Stimulated activated CD4-positive, alpha-beta T cell treated with anti-CD3 and anti-CD28 coated beads, Interleukin-12 subunit alpha, Interleukin-12 subunit beta, amount 100 ng/mL, for 4 hours (primary cell): ENCODE measurements around the gene MPL.

ENCODE experiments used
- DNase-seq: peaks from one replicate; pipeline ENCODE4 v3.0.0-alpha.2; 2020

The MPL gene

DNA sequence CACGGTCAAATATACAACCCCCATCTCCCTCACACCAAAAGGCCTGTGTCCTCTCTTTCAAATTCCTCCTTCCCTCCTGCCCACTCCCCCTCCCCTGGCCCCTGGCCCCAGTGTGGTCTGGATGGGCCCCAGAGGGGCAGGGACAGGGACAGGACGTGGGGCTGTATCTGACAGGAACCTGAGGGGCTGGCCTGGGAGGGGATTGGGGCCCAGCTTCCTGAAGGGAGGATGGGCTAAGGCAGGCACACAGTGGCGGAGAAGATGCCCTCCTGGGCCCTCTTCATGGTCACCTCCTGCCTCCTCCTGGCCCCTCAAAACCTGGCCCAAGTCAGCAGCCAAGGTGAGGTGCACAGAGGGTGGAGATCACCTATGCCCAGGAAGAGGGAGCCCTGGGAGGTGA lies at the start of gene MPL:
Gene MPL, plus strand, starts transcription at position 231 of the 400 bp plus-strand sequence. Its CDS starts 31 bp downstream, at position 262.
- no peak for DNase-seq

DNA sequence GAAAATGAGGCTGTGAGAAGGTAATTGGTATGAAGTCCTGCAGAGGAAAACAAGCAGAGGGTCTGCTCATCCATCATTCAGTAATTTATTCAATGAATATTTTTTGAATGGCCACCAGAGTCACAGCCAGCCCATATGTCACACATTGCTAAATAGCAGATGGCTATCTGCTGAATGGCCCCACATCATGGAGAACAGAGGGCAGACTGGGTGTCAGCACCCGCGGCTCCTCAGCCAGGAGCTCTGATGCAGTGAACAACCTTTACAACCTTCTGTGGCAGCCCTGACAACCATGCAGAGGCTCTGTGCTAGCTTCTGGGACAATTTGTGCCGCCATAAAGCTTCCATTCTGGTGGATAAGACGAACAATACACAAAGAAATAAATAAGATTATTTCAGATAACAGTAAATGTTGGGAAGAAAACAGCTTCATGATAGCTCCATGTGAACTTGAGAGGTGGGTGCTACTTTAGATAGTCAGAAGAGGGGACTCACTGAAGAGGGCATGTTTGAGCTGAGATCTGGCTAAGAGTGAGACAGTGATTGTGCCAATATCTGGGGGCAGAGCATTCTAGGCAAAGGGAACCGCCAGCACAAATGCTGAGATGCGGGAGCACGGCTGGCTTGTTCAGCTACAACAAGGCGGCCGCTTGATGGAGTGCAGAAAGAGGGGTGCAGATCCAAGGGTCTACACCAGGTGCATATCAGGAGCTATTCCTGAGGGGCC lies 49.4 kb upstream of the MPL start:
- no peak for DNase-seq

DNA sequence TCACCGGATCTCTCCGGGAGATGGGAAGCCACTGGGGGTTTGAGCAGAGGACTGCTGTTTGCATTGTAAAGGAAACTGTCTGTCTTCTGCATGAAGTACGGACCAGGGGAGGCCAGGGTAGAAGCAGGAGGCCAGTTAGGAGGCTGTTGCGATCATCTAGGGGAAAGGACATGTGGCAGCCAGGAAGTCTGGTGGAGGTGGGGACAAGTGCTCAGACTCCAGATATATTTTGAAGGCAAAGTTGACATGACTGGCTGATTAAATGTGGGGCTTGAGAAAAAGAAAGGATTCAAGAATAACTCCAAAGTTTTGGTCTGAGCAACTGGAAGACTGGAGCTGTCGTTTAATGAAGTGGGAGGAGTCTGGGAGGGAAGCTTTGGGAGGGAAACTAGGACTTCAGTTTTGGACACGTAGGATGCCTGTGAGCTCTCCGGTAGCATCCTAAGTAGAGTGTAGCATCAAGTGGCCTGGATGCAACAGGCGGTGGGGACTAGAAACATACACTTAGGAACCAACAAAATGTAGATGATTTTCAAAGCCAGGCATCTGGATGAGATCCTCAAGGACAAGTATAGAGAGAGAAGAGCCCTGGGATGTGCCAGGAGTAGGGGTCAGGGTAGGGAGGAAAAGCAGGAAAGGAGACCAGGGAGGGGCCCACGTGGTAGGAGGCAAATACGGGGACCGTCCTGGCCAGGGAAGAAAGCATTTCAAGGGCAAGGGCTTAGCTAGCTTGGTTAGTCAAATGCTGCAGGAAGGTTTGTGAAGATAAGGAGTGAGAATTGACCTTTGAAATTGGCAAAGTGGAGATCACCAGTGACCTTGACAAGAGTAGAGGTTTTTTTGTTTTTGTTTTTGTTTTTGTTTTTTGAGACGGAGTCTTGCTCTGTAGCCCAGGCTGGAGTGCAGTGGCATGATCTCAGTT lies 48.6 kb upstream of the MPL start:
- no peak for DNase-seq

DNA sequence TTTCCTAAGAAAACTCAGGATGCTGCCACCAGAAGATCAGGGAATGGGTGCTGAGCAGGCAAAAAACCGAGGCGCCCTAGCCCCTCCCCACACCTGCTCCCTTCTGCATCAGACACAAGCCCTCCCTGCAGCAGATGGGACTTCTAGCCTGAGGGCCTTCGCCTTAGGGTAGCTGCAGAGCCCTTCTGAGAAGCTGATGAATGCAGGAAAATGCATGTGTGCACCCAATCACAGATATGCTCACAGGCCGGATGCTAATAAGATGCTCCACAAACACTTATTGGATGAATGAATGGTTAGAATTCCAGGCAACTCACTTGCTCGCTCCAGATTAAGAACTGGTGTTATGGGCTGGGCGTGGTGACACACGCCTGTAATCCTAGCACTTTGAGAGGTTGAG lies 45.4 kb upstream of the MPL start:
- no peak for DNase-seq

DNA sequence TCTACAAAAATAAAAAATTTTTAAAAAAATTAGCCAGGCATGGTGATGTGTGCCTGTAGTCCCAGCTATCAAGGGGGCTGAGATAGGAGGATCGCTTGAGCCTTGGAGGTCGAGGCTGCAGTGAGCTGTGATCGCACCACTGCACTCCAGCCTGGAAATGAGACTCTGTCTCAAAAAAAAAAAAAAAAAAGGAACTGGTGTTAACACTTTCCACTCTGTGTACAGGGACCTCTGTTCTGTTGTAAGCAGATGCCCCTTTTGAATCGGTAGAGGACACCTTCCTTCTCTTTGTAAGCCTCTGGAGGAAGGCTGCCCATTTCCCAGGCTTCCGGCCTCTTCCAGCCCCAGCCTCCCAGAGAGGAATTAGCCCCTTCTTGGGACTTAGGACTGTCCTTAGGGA lies 44.9 kb upstream of the MPL start:
- no peak for DNase-seq

DNA sequence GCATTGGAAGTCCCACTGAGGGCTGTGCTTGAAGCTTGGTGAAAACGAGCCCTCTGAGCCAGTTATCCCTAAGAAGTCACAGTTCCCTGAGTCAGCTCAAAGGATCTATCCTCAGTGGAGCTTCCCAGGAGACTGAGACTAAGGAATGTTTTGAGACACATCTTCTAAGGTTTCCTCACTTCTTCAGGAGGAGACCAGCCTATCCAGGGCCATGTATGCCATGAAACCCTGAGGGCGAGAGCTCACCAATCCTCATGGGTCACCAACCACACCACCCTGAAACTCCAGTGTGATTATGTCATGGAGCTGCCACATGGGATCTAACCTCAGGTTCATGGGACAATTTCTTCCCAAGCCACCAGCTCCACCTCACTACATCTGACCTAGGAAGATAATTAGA lies 44.4 kb upstream of the MPL start:
- DNase-seq: no peak

DNA sequence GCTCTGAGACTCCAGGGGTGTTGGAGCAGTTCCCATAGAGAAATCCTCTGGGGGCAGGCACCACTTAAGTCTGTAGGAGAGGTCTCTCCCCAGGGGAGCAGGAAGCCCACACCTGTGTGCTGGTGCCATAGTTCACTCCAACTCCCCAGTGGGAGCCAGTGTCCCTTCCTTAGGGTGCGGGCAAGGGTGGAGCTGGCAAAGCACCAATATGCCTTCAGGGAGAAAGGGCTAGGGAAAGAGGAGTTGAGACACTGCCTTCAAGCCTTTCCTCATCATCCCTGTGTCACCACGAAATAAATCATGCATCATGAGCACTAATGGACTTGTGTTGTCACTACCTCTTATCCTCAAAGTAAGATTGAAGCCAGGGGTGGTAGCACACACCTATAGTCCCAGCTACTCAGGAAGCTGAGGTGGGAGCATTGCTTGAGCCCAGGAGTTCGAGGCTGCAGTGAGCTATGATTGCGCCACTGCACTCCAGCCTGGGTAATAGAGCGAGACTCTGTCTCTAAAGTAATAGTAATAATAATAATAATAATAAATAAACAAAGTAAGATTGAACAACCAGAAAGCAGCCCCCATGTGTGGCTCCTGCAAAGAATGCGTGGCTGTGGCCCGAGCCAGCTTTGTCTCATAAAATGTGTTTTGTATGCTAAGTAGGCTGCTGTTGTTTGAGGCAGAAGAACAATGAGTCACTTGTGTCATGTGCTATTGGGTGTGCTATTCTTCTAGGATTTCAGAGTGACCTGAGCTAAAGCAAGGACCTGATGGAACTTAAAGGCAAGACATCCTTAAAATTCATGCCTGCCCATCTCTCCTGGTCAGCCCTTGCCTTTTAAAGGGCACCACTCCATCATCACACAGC lies 43.5 kb upstream of the MPL start:
- DNase-seq: no peak

DNA sequence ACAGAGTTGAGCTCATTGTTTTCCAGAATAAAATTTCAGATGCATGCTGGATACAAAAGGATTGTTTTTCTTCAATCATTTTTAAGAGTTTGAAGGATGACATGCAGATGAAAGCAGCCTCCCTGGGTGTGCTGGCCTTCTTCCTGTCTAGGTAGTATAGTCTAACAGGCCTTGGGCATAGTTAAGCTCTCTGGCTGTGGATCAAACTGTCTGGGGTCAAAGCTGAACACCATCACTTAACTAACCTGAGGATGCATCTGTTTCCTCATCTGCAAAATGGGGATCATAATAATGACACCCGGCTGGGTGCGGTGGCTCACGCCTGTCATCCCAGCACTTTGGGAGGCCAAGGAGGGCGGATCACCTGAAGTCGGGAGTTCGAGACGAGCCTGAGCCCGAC lies 42.9 kb upstream of the MPL start:
- no peak for DNase-seq

DNA sequence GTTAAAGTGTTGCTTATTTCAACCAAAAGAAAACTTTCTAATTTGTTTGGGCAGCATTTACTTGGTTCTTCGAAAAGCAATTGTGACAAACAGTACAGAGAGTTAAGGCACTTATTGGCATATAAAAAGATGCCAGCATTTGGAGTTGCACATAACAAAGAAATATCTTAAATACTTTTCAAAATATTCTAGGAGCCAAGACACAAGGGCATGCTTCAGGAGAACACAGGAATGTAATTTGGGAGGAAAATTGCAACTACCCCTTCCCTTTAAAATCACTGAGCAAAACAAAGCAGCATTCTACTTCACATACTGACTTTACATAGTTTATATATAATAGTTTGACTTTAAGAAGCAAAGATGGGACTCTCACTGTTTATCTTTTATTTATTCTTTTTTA lies 41.4 kb upstream of the MPL start:
- no peak for DNase-seq

DNA sequence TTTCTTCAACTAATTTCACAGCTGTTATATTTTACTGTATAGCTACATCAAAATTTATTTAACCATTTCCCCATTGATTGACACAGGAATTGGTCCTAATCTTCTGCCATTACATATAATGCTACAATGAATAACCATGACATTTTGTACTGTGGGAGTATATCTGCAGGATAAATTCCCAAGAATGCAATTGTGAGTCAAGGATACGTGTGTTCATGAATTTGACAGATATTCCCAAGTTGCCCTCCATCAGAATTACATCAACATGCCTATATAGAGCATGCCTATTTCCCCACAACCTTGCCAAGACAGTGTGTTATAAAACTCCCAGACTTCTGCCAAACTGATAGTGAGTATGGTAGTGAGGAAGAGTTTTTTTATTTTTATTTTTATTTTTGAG lies 39.6 kb upstream of the MPL start:
- no peak for DNase-seq

DNA sequence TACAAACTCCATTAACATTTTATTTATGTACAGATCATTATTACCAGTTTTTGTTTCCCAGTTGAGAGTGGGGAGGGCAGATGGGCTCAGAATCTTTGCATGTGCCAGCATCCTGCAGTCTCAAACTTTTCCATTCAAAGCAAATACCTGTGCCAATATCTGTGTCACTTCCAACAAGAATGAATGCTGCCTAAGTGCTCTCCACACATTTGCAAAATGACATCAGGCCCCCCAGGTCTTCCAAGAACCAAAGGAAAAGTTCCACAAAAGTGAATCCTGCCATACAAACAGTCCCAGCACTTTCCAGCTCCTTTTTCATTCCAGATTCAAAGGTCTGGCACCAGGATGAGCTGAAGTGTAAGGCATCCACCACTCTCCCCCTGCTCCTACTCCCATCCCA lies 38.5 kb upstream of the MPL start:
- no peak for DNase-seq

DNA sequence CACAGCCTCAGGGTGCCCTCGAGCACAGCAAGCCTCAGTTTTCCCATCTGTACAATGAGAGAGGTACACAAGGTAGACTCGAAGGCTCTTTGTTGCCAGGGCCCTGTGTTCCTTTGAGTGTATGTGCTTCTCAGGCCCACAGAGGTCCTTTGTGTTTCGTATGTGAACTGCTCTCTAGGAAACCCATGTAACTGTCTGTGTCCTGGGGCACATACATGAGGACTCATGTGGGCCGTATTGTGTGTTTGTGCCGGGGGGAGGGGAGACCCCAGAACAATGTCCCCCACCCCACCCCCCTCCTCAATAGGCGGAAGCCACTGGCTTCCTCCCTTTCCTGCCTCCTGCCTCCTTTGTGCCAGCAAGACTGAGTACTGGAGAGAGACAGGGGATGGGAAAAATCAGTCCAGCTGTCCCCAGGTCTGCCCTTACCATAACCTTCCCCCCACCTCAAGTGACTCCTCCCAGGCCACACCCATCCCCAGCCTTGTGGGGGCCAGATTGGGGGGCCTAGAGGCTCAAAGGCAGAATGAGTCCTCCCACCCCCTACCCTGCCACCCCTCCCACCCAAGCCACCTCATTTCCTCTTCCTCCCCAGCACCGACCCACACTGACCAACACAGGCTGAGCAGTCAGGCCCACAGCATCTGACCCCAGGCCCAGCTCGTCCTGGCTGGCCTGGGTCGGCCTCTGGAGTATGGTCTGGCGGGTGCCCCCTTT lies 37.1 kb upstream of the MPL start, which contains the start of gene TIE1:
Gene TIE1, plus strand, starts transcription at position 605 of the 717 bp plus-strand sequence. Its CDS starts 90 bp downstream, at position 695.
- DNase-seq: no peak

DNA sequence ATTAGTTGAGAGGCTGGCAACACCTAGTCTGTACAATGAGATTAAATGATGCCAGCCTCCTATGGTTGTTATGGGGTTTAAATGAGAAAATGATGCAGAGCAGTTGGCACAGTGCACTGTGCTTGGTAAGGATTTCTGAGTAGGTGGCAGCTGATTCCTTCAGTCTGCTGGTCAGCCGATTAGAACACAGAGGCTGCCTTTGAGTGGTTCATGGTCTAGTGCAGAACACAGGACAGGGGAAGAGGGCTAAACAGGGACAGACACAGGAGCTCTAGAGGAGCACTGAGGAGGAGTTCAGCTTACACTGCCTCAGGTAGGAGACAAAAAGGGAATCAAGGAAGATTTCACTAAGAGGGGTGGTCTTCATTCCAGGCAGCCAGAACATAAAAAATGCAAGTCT lies 35.4 kb upstream of the MPL start:
- no peak for DNase-seq

DNA sequence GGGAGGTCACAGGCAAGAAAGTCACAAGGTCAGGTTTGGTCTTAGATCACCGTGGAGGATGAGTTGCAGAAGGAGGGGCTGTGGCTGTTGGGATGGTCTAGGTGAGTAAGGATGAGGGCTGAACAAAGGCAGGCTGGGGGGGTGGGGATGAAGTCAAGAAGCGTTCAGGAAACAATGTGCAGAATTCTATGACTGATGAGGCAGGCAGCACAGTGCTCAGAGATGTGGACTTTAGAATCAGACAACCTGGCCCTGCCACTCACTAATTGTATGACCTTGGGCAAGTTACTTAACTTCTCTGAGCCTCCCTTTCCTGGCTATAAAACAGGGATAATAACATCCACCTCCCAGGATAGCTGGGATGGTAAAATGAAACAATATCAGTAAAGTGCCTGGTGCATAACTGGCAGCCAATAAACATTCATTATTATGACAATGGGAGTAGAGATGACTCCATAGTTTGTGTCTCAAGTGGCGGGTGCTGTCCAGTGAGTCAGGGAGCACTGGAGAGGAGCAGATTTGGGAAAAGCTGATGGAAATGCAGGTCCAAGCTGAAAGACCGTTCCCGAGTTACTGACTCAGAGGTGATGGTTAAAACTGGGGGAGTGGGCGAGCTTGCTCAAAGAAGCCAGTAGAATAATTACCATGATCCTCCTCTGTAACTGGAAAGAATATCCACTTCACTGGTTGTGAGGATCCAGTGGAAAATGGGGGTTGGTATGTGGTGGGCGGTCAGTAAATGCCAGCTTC lies 34.7 kb upstream of the MPL start:
- DNase-seq: no peak

DNA sequence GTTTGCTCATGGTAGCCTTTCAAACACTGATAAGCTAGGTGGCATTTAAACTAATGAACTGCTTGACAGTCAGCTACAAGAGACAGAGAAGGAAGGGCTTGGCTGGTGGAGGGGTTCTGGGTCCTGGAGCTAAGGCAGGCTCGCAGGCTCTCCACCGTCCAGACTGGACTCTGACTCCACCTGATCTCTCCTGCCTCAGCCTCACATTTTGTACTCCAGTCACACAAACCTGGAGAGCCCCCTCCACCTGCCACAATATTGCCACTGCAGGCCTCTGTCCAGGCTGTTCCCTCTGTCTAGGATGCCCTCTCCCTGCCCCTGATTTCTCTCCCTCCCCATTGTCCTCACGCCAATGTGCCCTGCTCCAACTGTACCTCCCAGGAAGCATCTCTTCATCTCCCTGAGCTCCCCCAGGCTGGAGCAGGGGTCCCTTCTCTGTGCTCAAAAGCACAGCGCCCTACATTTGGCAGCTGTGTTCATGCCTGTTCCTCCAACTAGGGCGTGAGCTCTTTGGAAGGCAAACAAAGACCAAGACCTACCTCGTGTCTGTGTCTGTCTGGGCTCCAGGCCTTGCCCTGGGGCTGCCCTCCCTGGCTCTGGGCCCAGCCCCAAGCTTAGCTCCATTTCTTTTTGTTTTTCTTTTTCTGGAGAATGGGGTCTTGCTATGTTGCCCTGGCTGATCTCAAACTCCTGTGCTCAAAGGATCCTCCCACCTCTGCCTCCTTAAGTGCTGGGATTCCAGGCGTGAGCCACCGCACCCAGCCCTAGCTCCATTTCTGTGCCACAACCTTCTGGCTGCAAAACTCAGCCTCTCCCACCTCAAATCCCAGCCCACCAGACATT lies 33.9 kb upstream of the MPL start:
- DNase-seq: no peak

DNA sequence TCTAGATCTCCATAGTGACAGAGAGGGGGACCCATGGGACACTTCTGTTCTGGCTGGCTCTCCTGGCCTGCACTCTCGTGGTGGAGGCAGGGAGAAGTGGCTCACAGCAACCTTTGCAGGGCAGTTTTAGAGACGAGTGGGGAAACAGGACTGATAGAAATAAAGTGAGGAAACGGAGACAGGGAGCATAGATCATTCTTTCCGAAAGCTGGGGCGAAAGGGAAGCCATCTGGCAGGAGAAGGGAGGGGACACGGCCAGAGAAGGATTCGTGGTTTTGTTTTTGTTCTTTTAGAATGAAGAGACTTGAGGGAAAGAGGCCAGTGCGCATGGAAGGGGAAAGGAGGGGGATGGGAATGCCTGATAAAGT lies 33.3 kb upstream of the MPL start:
- no peak for DNase-seq

DNA sequence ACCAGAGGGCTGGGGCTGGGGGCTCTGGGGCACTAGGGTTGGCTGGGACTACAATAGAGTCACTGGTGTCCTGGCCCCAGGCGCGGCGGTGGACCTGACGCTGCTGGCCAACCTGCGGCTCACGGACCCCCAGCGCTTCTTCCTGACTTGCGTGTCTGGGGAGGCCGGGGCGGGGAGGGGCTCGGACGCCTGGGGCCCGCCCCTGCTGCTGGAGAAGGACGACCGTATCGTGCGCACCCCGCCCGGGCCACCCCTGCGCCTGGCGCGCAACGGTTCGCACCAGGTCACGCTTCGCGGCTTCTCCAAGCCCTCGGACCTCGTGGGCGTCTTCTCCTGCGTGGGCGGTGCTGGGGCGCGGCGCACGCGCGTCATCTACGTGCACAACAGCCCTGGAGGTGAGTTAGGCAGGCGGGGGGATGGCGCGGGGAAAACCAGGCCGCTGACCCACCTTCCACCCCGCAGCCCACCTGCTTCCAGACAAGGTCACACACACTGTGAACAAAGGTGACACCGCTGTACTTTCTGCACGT lies 32.8 kb upstream of the MPL start:
- no peak for DNase-seq

DNA sequence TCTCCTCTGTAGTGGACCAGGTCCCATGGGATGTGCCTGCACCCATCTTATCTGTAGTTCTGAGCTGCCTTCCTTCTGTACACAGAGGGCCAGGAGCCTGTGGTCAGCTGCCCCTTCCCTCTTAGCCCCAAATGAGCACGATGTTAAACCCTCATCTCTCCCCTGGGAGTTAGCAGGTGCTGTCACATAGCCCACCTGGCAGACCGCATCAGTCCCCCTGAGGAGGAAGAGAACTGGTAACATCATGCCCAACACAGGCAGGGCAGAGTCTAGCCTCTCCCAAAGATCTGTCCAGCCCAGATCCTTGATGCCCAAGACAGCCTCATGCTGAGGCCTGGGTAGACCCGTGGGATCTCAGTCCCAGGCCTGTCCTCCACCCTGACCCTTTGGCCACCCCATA lies 32.2 kb upstream of the MPL start:
- DNase-seq: no peak

DNA sequence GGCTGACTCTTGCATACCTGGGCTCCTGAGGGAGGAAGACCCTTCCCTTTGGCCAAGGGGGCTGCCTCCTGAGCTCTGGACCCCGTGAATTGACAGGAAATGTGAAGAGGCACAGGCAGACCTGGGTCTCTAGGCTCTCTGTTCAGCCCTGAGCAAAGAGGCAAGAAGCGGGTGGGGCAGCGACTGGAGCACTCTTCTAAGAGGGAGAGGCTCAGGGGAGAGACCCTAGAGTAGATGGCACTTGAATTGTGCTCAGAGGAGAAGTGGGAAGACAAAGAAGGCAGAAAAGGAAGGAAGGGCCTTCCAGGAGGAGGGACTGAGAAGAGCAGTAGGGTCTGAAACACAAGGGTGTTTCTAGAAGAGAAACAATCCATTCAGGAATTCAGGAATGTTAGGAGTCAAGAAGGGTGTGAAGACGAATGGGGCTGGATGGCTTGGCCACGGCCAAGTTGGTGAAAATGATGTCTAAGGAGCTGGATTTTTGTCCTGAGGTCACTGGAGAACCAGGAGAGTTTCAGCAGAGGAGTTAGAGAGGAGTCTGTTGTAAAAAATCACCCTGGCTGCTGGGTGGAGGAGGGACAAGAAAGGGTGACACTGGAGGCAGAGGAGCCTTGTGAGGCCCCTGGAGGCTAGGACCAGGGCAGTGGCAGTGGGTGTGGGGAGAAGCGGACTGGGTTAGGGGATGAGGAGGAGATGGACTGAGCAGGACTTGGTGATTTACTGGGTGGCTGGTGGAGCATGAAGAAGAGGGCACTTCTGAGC lies 31.5 kb upstream of the MPL start:
- no peak for DNase-seq
